Erythroblast (primary cell): ENCODE data around the gene CPSF6.
A peak's percentile ranks its signal among the peaks of the same experiment; 100 is the strongest.
"Not testable (repeated sequence)": the region's sequence is repeated elsewhere in the genome, so short reads cannot be mapped to it uniquely, and the experiment has no call there.

Experiments
- DNase-seq, 2 experiments: peaks; one replicate each; lab custom pipeline; 2025; lab: John Stamatoyannopoulos, UW
- GATA1 ChIP-seq: IDR thresholded peaks from 2 replicates; pipeline ENCODE4 v1.6.1; 2011; ENCODE audit warnings: low read depth, mild to moderate bottlenecking, control low read depth, low read length, moderate library complexity
- POLR2A ChIP-seq: IDR thresholded peaks from 2 replicates; pipeline ENCODE4 v1.6.1; 2011; ENCODE audit warnings: mild to moderate bottlenecking, low read length

CPSF6 gene

GRCh38 chr12:69243099-69244084, 4.0 kb downstream of the CPSF6 start:
- DNase-seq: peak; percentile 61 to 68
- TF ChIP-seq GATA1 (no peak), POLR2A (no peak)

- TF ChIP-seq POLR2A (no peak), GATA1 (no peak)
- DNase-seq: peak; percentile 10 to 24
These were observed 8.1 kb downstream of the CPSF6 start for GRCh38 chr12:69247268-69248018.

- no peak for DNase-seq
- TF ChIP-seq GATA1 (no peak), POLR2A (no peak)
These were observed 12.7 kb downstream of the CPSF6 start for GRCh38 chr12:69252033-69252432.

- TF ChIP-seq POLR2A (no peak), GATA1 (no peak)
These were observed 14.7 kb downstream of the CPSF6 start for GRCh38 chr12:69254046-69254445.

GRCh38 chr12:69254862-69255261, 15.5 kb downstream of the CPSF6 start:
- no peak for TF ChIP-seq POLR2A
- TF ChIP-seq GATA1: no peak
- no peak for DNase-seq

More at GRCh38 chr12:69254046-69254445, 14.7 kb downstream of the CPSF6 start:
- peak; percentile 75 to 79 for DNase-seq

GRCh38 chr12:69258655-69259054, 19.3 kb downstream of the CPSF6 start:
- no peak for DNase-seq
- TF ChIP-seq GATA1 (no peak), POLR2A (no peak)

- DNase-seq: no peak
- TF ChIP-seq GATA1 (no peak), POLR2A (no peak)
These were observed 23.1 kb downstream of the CPSF6 start for GRCh38 chr12:69262264-69262974.

GRCh38 chr12:69265205-69265604, 25.8 kb downstream of the CPSF6 start:
- TF ChIP-seq POLR2A: no peak
- TF ChIP-seq GATA1: no peak
- no peak for DNase-seq

- not testable (repeated sequence) for DNase-seq
These were observed 26.3 kb downstream of the CPSF6 start for GRCh38 chr12:69265633-69266032.

GRCh38 chr12:69266036-69266635, 26.8 kb downstream of the CPSF6 start:
- TF ChIP-seq POLR2A (no peak), GATA1 (no peak)
- no peak for DNase-seq

GRCh38 chr12:69269736-69270135, 30.4 kb downstream of the CPSF6 start:
- TF ChIP-seq POLR2A: no peak
- TF ChIP-seq GATA1: no peak
- DNase-seq: no peak

- no peak for DNase-seq
- no peak for TF ChIP-seq POLR2A
- no peak for TF ChIP-seq GATA1
These were observed 33.1 kb downstream of the CPSF6 start for GRCh38 chr12:69272511-69272910.

GRCh38 chr12:69274861-69275260, 35.5 kb downstream of the CPSF6 start:
- no peak for TF ChIP-seq POLR2A
- no peak for TF ChIP-seq GATA1
- no peak for DNase-seq

- no peak for DNase-seq
- TF ChIP-seq POLR2A (no peak), GATA1 (no peak)
These were observed 36.1 kb downstream of the CPSF6 start for GRCh38 chr12:69275471-69275891.
